Nephron (organoid): ENCODE data around the gene SUMO3.

Source experiments
- H3K27ac Mint-ChIP-seq, 3 experiments: 2 replicates each; pipeline ENCODE4 v1.8.0; 2020; ENCODE audit warnings: mixed read lengths in 3 of 3, mild to moderate bottlenecking in 2 of 3, moderate library complexity in 1 of 3
- H3K27me3 Mint-ChIP-seq: 2 replicates; pipeline ENCODE4 v1.8.0; 2021; ENCODE audit warnings: low read depth, mild to moderate bottlenecking, moderate library complexity, mixed read lengths
- H3K36me3 Mint-ChIP-seq: 2 replicates; pipeline ENCODE4 v1.8.0; 2020; ENCODE audit warnings: low read depth, mixed read lengths
- H3K4me1 Mint-ChIP-seq: 2 replicates; pipeline ENCODE4 v1.8.0; 2020; ENCODE audit warnings: mixed read lengths
- H3K4me3 Mint-ChIP-seq, 3 experiments: 2 replicates each; pipeline ENCODE4 v1.8.0; 2020; ENCODE audit warnings: mild to moderate bottlenecking in 3 of 3, mixed read lengths in 3 of 3, moderate library complexity in 2 of 3
- H3K9me3 Mint-ChIP-seq: 2 replicates; pipeline ENCODE4 v1.8.0; 2020; ENCODE audit warnings: mixed read lengths
- CTCF ChIP-seq, 3 experiments: fragments of 200-600 bp; sonication (generic); IDR thresholded peaks; one replicate each; pipeline ENCODE4 v1.5.0; 2021; ENCODE audit warnings: antibody characterized with exemption in 3 of 3; ENCODE audit not compliant: unreplicated experiment in 3 of 3

The SUMO3 gene

DNA sequence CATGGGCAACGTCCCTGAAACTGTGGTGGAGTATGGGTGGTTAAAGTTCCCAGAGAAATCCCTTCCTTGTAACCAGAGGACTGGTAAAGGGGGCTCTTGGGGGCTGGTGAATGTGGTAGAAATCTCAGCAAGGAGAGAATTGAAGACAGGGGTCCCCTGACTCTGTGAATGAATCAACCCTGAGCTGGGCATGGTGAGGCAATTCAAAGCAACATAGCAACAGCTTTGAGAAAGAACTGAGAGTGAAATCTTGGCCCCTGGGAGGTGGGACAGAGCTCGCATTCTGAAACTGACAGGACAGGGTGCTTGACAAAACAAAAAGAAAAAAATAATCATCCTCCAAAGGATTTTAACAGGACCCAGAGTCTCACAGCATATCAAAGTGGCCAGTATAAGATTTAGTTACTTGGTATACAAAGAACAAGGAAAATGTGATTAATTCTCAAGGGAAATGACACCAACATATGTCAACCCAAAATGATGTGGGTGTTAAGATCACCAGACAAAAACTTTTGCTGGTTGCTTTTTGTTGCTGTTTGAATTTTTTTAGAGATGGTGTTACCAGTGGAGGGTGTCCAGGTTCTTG is 11.7 kb upstream of the SUMO3 start:
- Mint-ChIP-seq H3K4me3 (no peak overlapping the region), H3K27me3 (peaks cover 19% of the 10 kb centered on the region), H3K36me3 (peaks cover 9% of the 10 kb centered on the region), H3K27ac (no peak overlapping the region), H3K4me1 (no peaks in the 10 kb centered on the region), H3K9me3 (peaks cover 30% of the 10 kb centered on the region)
- TF ChIP-seq CTCF (IDR thresholded peaks at IDR 0.05; ENCODE audit: unreplicated experiment in 3 of 3): no peak

DNA sequence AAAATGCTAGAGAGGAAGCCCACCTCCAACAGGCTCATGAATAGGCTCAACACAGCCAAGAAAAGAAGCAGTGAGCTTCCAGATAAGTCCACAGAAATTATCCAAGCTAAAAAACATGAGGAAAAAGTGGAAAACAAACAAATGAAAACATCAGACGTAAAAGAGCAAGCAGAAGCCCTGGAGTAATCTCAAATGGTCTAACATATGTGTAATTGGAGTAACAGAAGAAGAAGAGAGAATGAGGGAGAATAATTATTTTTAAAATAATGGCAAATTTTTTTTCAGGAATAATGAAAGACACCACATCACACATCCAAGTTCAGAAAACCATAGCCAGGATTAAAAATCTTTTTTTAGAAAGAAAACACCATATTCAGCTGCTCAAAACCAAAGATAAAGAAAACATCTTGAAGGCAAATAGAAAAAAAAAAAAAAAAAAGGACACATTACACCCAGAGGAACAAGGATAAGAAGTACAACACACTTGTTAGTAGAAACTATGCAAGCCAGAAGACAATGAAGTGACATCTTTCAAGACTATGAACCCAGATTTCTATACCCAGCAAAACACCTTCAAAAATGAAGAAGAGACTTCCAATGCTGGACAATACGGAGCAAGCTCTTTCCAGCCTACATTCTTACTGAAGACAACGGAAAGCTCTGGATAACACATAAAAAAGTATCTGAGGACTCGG is 10.6 kb upstream of the SUMO3 start:
- no peaks in the 10 kb centered on the region for H3K4me1 Mint-ChIP-seq
- H3K9me3 Mint-ChIP-seq: peaks cover 34% of the 10 kb centered on the region
- H3K36me3 Mint-ChIP-seq: peaks cover 14% of the 10 kb centered on the region
- H3K4me3 Mint-ChIP-seq: no peak overlapping the region
- H3K27me3 Mint-ChIP-seq: peaks cover 24% of the 10 kb centered on the region
- H3K27ac Mint-ChIP-seq: no peak overlapping the region
- TF ChIP-seq CTCF (IDR thresholded peaks at IDR 0.05; ENCODE audit: unreplicated experiment in 3 of 3): no peak

- Mint-ChIP-seq H3K36me3 (peaks cover 14% of the 10 kb centered on the region), H3K27ac (no peak overlapping the region), H3K27me3 (peaks cover 20% of the 10 kb centered on the region), H3K4me3 (peak overlapping the region in 1 of 3 experiments; percentile 3), H3K9me3 (peaks cover 50% of the 10 kb centered on the region), H3K4me1 (no peaks in the 10 kb centered on the region)
- TF ChIP-seq CTCF (IDR thresholded peaks at IDR 0.05; ENCODE audit: unreplicated experiment in 3 of 3): no peak
Measured at GRCh38 chr21:44823179-44823660, 5.4 kb upstream of the SUMO3 start.

GRCh38 chr21:44822484-44823178 is 4.8 kb upstream of the SUMO3 start:
- TF ChIP-seq CTCF (IDR thresholded peaks at IDR 0.05; ENCODE audit: unreplicated experiment in 3 of 3): no peak
- Mint-ChIP-seq H3K27me3 (peaks cover 14% of the 10 kb centered on the region), H3K4me1 (no peaks in the 10 kb centered on the region), H3K27ac (no peak overlapping the region), H3K9me3 (peaks cover 45% of the 10 kb centered on the region), H3K36me3 (peaks cover 10% of the 10 kb centered on the region), H3K4me3 (no peak overlapping the region)

DNA sequence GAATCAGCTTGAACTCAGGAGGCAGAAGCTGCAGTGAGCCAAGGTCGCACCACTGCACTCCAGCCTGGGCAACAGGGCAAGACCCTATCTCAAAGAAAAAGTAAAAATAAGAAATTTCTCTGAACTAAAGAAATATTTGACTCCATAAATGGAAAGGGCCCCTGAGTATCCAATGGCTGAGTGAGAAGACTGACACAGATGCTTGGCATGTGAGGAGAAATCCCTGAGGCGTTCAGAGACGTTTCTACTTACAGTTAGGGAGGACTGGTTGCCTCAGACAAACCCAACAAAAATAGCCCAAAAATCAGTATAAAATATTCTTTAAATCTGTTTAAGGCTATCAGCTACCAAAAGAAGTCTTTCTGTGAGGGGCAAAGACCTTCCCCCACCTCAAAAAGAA is 3.0 kb upstream of the SUMO3 start:
- no peak for TF ChIP-seq CTCF (IDR thresholded peaks at IDR 0.05; ENCODE audit: unreplicated experiment in 3 of 3)
- Mint-ChIP-seq H3K36me3 (peaks cover 10% of the 10 kb centered on the region), H3K9me3 (peaks cover 34% of the 10 kb centered on the region), H3K4me1 (peaks cover 4% of the 10 kb centered on the region), H3K27ac (no peak overlapping the region), H3K27me3 (peaks cover 10% of the 10 kb centered on the region), H3K4me3 (no peak overlapping the region)
